ENCODE results near the gene BMAL2. TPM values are rescaled to one million over a fixed set of nuclear protein-coding genes. Genes with fewer than 3 reads are reported as not detected.

BMAL2 gene
- total RNA-seq, 3 donors from 2014 or later = 3.8 to 7.4 (median 6.8) TPM

DNA sequence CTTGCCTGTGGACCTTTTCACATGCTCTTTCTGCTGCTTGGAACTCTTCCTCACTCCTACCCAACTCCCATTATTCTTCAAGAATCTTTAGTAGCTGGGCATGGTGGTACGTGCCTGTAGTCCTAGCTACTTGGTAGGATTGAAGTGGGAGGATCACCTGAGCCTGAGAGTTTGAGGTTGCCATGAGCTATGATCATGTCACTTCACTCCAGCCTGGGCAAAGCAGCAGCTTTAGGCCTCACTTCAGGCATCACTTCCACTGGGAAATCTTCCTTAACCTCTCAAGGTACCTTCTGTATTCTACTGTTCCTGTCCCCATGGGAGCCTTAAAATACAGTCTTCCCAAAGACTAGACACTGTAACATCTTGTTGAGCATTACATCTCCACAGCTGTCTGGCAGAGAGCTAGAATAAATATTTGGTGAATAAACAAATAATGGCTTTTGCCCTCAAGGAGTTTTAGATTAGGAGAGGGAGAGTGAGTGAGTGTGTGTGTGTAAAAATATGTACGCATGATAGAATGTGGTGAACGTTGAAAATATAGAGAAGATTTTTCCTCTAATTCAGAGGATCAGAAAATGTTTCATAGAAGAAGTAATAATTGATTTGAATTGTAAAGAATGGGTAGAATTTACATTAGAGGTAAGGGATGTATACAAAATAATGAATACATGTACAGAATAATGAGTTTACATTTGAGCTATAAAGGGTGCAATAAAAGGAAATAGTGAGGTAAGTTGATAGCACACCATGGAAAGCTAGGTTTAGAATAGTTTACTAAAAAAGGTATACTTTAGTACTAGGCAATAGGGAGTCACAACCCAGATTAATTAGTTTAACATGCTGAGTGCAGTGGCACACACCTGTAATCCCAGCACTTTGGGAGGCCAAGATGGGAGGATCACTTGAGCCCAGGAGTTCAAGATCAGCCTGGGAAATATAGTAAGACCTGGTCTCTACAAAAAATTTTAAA is 29.2 kb upstream of the BMAL2 start:
- H3K4me1 Mint-ChIP-seq (ENCODE audit: low read depth) = no peaks in the 10 kb centered on the region
- no peak for DNase-seq
- no peak overlapping the region for H3K4me3 Mint-ChIP-seq
- H3K9me3 Mint-ChIP-seq = no peaks in the 10 kb centered on the region
- no peak for ATAC-seq
- peaks cover 19% of the 10 kb centered on the region for H3K36me3 Mint-ChIP-seq (ENCODE audit: insufficient read depth)
- no peaks in the 10 kb centered on the region for H3K27me3 Mint-ChIP-seq (ENCODE audit: low read depth)

- Mint-ChIP-seq H3K4me1 (ENCODE audit: low read depth) (no peaks in the 10 kb centered on the region), H3K9me3 (no peaks in the 10 kb centered on the region), H3K27me3 (ENCODE audit: low read depth) (no peaks in the 10 kb centered on the region), H3K36me3 (ENCODE audit: insufficient read depth) (peaks cover 16% of the 10 kb centered on the region), H3K4me3 (no peak overlapping the region)
- ATAC-seq (no peak), DNase-seq (no peak)
Measured at GRCh38 chr12:27304856-27305255, 27.8 kb upstream of the BMAL2 start.

DNA sequence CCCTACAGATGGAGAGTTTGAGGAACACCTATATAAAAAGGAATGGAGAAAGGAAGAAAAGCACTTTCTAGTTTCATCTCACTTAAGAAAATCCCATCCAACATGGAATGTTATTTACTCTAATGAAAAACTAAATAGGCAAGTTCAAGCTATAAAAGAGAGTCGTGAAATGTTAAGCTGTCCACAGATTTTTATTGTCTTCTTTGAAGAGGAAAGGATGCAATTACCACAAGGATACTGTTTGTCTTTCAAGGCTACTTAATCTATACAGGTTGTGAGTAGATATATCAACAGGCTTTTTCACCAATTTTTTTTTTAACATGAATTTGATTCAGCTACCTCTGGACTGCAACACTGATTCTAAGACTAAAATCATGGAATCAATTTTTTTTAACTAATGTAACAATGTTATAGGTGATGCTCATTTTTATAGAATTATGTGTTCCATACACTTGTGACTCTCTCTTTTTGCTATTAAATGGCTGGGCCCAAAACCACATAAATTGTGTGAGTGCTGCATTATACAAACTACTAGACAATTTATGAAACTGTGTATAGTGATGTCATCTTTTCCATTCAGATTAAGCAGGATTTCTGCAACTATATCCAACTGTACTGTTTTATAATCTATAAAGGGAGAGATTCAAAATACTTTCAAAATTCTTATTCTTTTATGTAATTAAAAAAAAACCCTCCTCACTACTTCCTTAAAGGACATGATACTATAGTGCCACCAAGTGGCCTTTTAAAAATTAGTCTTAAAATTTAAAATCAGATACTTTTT is 26.8 kb upstream of the BMAL2 start:
- Mint-ChIP-seq H3K9me3 (no peaks in the 10 kb centered on the region), H3K4me3 (no peak overlapping the region), H3K36me3 (ENCODE audit: insufficient read depth) (peaks cover 19% of the 10 kb centered on the region), H3K27me3 (ENCODE audit: low read depth) (no peaks in the 10 kb centered on the region), H3K4me1 (ENCODE audit: low read depth) (no peaks in the 10 kb centered on the region)
- DNase-seq (no peak), ATAC-seq (no peak)

DNA sequence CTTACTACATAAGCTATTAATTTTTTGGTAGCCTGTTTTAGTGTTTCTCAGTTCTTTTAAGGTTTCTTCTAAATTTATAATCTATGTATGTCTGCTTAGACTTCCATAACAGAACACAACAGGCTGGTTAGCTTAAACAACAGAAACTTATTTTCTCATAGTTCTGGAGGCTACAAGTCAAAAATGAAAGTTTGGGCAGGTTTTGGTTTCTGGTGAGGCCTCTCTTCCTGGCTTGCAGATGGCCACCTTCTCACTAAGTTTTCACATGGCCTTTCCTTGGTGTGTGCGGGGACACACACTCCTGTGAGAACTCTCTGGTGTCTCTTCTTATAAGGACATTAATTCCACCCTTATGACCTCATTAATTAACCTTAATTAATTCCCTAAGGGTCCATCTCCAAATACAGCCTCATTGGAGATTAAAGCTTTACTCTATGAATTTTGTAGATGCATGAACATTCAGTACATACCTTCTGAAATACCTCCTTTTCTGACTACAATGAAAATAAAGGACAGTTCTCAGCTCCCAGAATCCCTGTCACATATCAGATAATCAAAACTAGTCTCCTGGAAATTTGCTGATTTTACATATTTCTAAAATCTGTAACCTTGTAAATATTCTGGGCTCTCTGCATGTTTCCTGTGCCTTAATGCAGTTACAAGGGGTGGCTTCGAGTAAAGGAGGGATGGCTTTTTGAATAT is 23.2 kb upstream of the BMAL2 start:
- ATAC-seq (no peak), DNase-seq (no peak)
- H3K9me3 Mint-ChIP-seq = no peaks in the 10 kb centered on the region

DNA sequence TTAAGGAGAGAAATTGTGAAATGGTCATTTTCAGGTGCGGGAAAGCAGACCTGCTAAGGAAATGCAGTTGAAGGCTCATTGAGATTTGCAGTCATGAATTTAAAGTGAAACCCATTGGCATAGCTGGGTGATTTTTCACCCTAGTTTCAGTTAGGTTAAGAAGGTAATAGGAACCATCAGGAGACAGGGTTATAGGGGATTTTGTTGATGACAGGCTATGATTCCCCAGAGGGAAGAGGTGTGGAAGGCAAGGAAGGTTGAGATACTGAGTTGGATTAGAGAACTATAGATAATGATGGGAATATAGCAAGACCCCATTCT is 22.7 kb upstream of the BMAL2 start:
- no peaks in the 10 kb centered on the region for H3K9me3 Mint-ChIP-seq
- no peak for ATAC-seq
- DNase-seq = no peak

More for the DNA sequence above, 23.2 kb upstream of the BMAL2 start:
- Mint-ChIP-seq H3K4me3 (no peak overlapping the region), H3K36me3 (ENCODE audit: insufficient read depth) (peaks cover 25% of the 10 kb centered on the region), H3K4me1 (ENCODE audit: low read depth) (no peaks in the 10 kb centered on the region), H3K27me3 (ENCODE audit: low read depth) (no peaks in the 10 kb centered on the region)

DNA sequence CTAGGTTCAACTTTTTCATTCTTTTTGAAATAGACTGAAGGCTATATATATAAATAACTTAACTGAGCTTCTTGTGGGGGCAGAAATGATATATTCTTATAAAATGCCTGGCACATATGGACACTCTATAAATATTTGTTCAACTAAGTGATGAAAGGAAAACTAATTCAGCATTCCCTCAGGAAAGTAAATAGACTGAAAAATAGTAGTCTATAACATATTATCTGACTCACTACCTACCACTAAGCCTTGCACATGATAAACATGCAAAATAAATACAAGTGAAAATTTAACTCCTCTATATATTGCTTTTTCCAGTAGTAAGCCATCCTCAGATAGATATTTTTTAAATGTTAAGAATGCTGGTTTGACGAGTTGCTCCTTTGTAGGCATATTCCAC is 15.7 kb upstream of the BMAL2 start:
- Mint-ChIP-seq H3K4me1 (ENCODE audit: low read depth) (no peaks in the 10 kb centered on the region), H3K9me3 (no peaks in the 10 kb centered on the region), H3K27me3 (ENCODE audit: low read depth) (no peaks in the 10 kb centered on the region), H3K36me3 (ENCODE audit: insufficient read depth) (peaks cover 20% of the 10 kb centered on the region), H3K4me3 (no peak overlapping the region)
- ATAC-seq (no peak), DNase-seq (no peak)

More for the DNA sequence above, 22.7 kb upstream of the BMAL2 start:
- no peaks in the 10 kb centered on the region for H3K27me3 Mint-ChIP-seq (ENCODE audit: low read depth)
- H3K4me1 Mint-ChIP-seq (ENCODE audit: low read depth) = no peaks in the 10 kb centered on the region
- H3K36me3 Mint-ChIP-seq (ENCODE audit: insufficient read depth) = peaks cover 25% of the 10 kb centered on the region
- no peak overlapping the region for H3K4me3 Mint-ChIP-seq

- H3K27me3 Mint-ChIP-seq (ENCODE audit: low read depth) = no peaks in the 10 kb centered on the region
- H3K9me3 Mint-ChIP-seq = no peaks in the 10 kb centered on the region
- H3K4me1 Mint-ChIP-seq (ENCODE audit: low read depth) = no peaks in the 10 kb centered on the region
- DNase-seq = no peak
- peaks cover 12% of the 10 kb centered on the region for H3K36me3 Mint-ChIP-seq (ENCODE audit: insufficient read depth)
- no peak overlapping the region for H3K4me3 Mint-ChIP-seq
- no peak for ATAC-seq
Measured at GRCh38 chr12:27319409-27319808, 13.2 kb upstream of the BMAL2 start.

DNA sequence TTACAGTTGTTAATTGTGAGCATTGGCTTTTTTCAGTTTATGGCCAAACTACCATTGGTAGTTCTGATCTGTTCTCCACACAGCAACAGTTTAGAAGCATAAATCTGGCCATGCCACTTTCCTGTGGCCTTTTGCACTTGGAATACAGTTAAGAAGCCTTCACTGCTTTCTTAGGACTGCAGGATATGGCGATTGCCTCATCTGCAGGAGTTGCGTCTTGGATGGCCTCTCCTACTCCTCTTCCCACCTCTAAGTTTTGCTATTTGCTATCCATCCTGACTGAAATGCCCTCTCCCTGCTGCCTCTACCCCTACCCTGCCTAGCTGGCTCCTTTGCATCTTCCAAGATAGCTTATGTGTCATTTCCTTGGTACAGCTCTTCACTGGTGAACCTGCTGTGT is 12.8 kb upstream of the BMAL2 start:
- Mint-ChIP-seq H3K36me3 (ENCODE audit: insufficient read depth) (peaks cover 12% of the 10 kb centered on the region), H3K27me3 (ENCODE audit: low read depth) (no peaks in the 10 kb centered on the region), H3K9me3 (no peaks in the 10 kb centered on the region), H3K4me3 (no peak overlapping the region), H3K4me1 (ENCODE audit: low read depth) (no peaks in the 10 kb centered on the region)
- DNase-seq = no peak
- ATAC-seq = no peak

GRCh38 chr12:27324530-27324929 is 8.1 kb upstream of the BMAL2 start:
- Mint-ChIP-seq H3K9me3 (no peaks in the 10 kb centered on the region), H3K36me3 (ENCODE audit: insufficient read depth) (peaks cover 17% of the 10 kb centered on the region), H3K4me3 (no peak overlapping the region), H3K27me3 (ENCODE audit: low read depth) (no peaks in the 10 kb centered on the region), H3K4me1 (ENCODE audit: low read depth) (no peaks in the 10 kb centered on the region)
- no peak for ATAC-seq
- no peak for DNase-seq

GRCh38 chr12:27330846-27331245 is 1.8 kb upstream of the BMAL2 start:
- DNase-seq (no peak), ATAC-seq (no peak)
- Mint-ChIP-seq H3K36me3 (ENCODE audit: insufficient read depth) (peaks cover 11% of the 10 kb centered on the region), H3K27me3 (ENCODE audit: low read depth) (peaks cover 42% of the 10 kb centered on the region), H3K4me3 (no peak overlapping the region), H3K4me1 (ENCODE audit: low read depth) (peaks cover 26% of the 10 kb centered on the region), H3K9me3 (no peaks in the 10 kb centered on the region)

DNA sequence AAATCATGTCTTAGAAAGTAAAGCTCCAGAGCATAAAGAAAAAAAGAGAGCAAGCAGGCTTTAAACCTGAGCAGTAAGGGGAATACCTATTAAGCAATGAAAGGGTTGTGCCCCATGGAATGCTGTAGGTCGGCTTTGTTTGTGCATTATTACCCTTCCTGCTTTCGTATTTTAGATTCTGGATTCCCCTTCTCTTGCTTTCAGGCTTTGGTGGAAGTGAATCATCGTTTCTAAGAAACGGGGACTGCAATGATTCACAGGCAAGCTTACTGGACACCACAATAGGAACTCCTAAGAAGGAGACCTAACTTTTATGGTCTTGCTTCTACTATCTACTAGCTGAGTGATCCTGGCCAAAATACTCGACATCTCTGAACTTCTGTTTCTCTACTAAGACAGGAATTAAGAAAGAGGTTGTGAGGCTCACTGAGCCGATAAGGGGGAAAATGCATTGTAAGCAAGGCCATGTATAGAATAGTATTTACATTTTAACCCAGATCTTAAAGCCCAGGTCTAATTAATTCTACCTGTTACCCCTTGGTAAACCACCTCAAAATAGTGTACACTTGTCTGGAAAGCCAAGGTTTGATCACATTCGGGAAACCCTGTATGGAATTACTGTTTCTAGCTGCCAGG is 1.2 kb upstream of the BMAL2 start:
- Mint-ChIP-seq H3K4me1 (ENCODE audit: low read depth) (peaks cover 26% of the 10 kb centered on the region), H3K27me3 (ENCODE audit: low read depth) (peaks cover 47% of the 10 kb centered on the region), H3K36me3 (ENCODE audit: insufficient read depth) (peaks cover 11% of the 10 kb centered on the region), H3K9me3 (no peaks in the 10 kb centered on the region), H3K4me3 (peak overlapping the region; percentile 70)
- ATAC-seq = peak; percentile 56 to 66
- no peak for DNase-seq

DNA sequence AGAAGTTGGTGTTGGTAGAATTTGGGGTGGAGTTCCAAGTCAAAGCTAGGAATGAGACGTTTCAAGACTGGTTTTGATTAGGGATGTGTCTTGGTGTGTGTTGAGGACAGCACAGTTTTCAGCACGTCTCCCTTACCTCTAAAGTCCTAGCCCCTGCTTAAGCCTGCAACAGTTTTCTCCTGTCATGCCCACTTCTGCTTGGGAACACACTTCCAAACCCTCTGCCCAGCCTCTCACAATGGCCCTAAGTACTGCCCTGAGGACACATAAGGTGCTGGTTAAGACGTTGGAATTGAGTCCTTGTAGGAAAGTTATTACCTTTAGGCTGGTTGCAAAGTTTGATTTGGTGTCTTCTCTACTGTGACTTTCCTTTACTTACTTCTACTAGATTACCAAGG is 710 bp upstream of the BMAL2 start:
- H3K4me1 Mint-ChIP-seq (ENCODE audit: low read depth) = peaks cover 26% of the 10 kb centered on the region
- ATAC-seq (no peak), DNase-seq (no peak)
- H3K27me3 Mint-ChIP-seq (ENCODE audit: low read depth) = peaks cover 47% of the 10 kb centered on the region
- no peaks in the 10 kb centered on the region for H3K9me3 Mint-ChIP-seq
- peaks cover 7% of the 10 kb centered on the region for H3K36me3 Mint-ChIP-seq (ENCODE audit: insufficient read depth)
- H3K4me3 Mint-ChIP-seq = peak overlapping the region; percentile 65

- H3K4me1 Mint-ChIP-seq (ENCODE audit: low read depth) = peaks cover 26% of the 10 kb centered on the region
- ATAC-seq (no peak), DNase-seq (no peak)
- no peaks in the 10 kb centered on the region for H3K9me3 Mint-ChIP-seq
- peak overlapping the region; percentile 65 for H3K4me3 Mint-ChIP-seq
- H3K36me3 Mint-ChIP-seq (ENCODE audit: insufficient read depth) = peaks cover 7% of the 10 kb centered on the region
- peaks cover 47% of the 10 kb centered on the region for H3K27me3 Mint-ChIP-seq (ENCODE audit: low read depth)
Measured at GRCh38 chr12:27332407-27332713, 276 bp upstream of the BMAL2 start.

GRCh38 chr12:27333403-27334009 is 870 bp downstream of the BMAL2 start:
- DNase-seq (peak; percentile 20), ATAC-seq (peak; percentile 41 to 58)
- peaks cover 26% of the 10 kb centered on the region for H3K4me1 Mint-ChIP-seq (ENCODE audit: low read depth)
- no peaks in the 10 kb centered on the region for H3K36me3 Mint-ChIP-seq (ENCODE audit: insufficient read depth)
- H3K27me3 Mint-ChIP-seq (ENCODE audit: low read depth) = peaks cover 47% of the 10 kb centered on the region
- no peaks in the 10 kb centered on the region for H3K9me3 Mint-ChIP-seq
- peak overlapping the region; percentile 91 for H3K4me3 Mint-ChIP-seq

Data from activated T-cell treated with anti-CD3 and anti-CD28 coated beads, Interleukin-2, amount 50 U/mL, for 4 hours (primary cell).